Measurements from ENCODE around the gene DPP3.

DPP3 gene

GRCh38 chr11:66466225-66467033 lies 13.8 kb upstream of the DPP3 start, which contains the start of gene PELI3:
TSS of gene PELI3 (plus strand) at chr11:66466905. CDS start at chr11:66468129, 1,224 bp downstream.
- in situ Hi-C loops (cut with HindIII; ENCODE audit: low sequenced_read_pairs), result no loop called here
- H3K4me3 ChIP-seq (ENCODE audit: low read depth, low read length), result peak within 1 kb of the TSS; percentile 58
- no peak for TF ChIP-seq CTCF (IDR thresholded peaks at IDR 0.05; ENCODE audit: low read depth, low read length, missing control alignments)
- peak; percentile 73 for DNase-seq (ENCODE audit: low read depth)

- DNase-seq (ENCODE audit: low read depth), result no peak
- peak overlapping the region; percentile 58 for H3K4me3 ChIP-seq (ENCODE audit: low read depth, low read length)
- no peak for TF ChIP-seq CTCF (IDR thresholded peaks at IDR 0.05; ENCODE audit: low read depth, low read length, missing control alignments)
- in situ Hi-C loops (cut with HindIII; ENCODE audit: low sequenced_read_pairs), result no loop called here
Observed at GRCh38 chr11:66467034-66467659, 13.1 kb upstream of the DPP3 start.

- peak overlapping the region; percentile 58 for H3K4me3 ChIP-seq (ENCODE audit: low read depth, low read length)
- in situ Hi-C loops (cut with HindIII; ENCODE audit: low sequenced_read_pairs), result no loop called here
- TF ChIP-seq CTCF (IDR thresholded peaks at IDR 0.05; ENCODE audit: low read depth, low read length, missing control alignments), result no peak
- DNase-seq (ENCODE audit: low read depth), result no peak
Observed at GRCh38 chr11:66467756-66468155, 12.5 kb upstream of the DPP3 start.

GRCh38 chr11:66468691-66469090 lies 11.5 kb upstream of the DPP3 start:
- no peak for TF ChIP-seq CTCF (IDR thresholded peaks at IDR 0.05; ENCODE audit: low read depth, low read length, missing control alignments)
- in situ Hi-C loops (cut with HindIII; ENCODE audit: low sequenced_read_pairs), result no loop called here
- H3K4me3 ChIP-seq (ENCODE audit: low read depth, low read length), result no peak overlapping the region
- no peak for DNase-seq (ENCODE audit: low read depth)

GRCh38 chr11:66469441-66469840 lies 10.8 kb upstream of the DPP3 start:
- in situ Hi-C loops (cut with HindIII; ENCODE audit: low sequenced_read_pairs), result no loop called here
- H3K4me3 ChIP-seq (ENCODE audit: low read depth, low read length), result no peak overlapping the region
- no peak for DNase-seq (ENCODE audit: low read depth)
- TF ChIP-seq CTCF (IDR thresholded peaks at IDR 0.05; ENCODE audit: low read depth, low read length, missing control alignments), result no peak

- DNase-seq (ENCODE audit: low read depth), result no peak
- H3K4me3 ChIP-seq (ENCODE audit: low read depth, low read length), result no peak overlapping the region
- no peak for TF ChIP-seq CTCF (IDR thresholded peaks at IDR 0.05; ENCODE audit: low read depth, low read length, missing control alignments)
- in situ Hi-C loops (cut with HindIII; ENCODE audit: low sequenced_read_pairs), result no loop called here
Observed at GRCh38 chr11:66470015-66470414, 10.2 kb upstream of the DPP3 start.

Data from astrocyte of the cerebellum (primary cell).